HCT116 (cell line): ENCODE measurements around the gene ZSCAN5C. TPM values are rescaled to one million over a fixed set of nuclear protein-coding genes. Genes with fewer than 3 reads are reported as not detected.
"Not testable (repeated sequence)": the region's sequence is repeated elsewhere in the genome, so short reads cannot be mapped to it uniquely, and the experiment has no call there.

ENCODE experiments used
- ATAC-seq: fragments of 200-7000 bp; cut with Tn5 transposase; 2 replicates; pipeline ENCODE4 v1.9.1; 2020; ENCODE audit warnings: mild to moderate bottlenecking, moderate library complexity
- BruUV-seq: library from RNA; stranded (reverse); fragments of 400-500 nt; replicated peaks from 2 replicates; lab custom pipeline; 2021; lab: Mats Ljungman, UMichigan
- CTCF ChIA-PET: fragments of 300-600 bp; sonication (Branson Sonifier 250); formaldehyde crosslinking; loops from one replicate; lab custom pipeline; 2021; ENCODE audit warnings: antibody characterized with exemption; lab: Charles Lee
- POLR2A ChIA-PET: fragments of 300-600, 350-600 bp; sonication (Branson Sonifier 250); formaldehyde crosslinking; loops from one replicate; lab custom pipeline; 2021; ENCODE audit warnings: antibody characterized with exemption; lab: Charles Lee
- RAD21 ChIA-PET, 2 experiments: fragments of 300-600 bp; sonication (Branson Sonifier 250); formaldehyde crosslinking; loops; one replicate each; lab custom pipeline; 2023; ENCODE audit warnings: low total read pairs in 2 of 2; ENCODE audit not compliant: uncharacterized antibody in 2 of 2, unreplicated experiment in 2 of 2, low non-redundant PET in 1 of 2; lab: Charles Lee
- DNase-seq: peaks from one replicate; pipeline ENCODE4 v3.0.0-alpha.2; 2010; ENCODE audit warnings: low read depth, low spot score
- H2AFZ ChIP-seq: fragments of 200-600 bp; shearing (Covaris generic), sonication (generic); 2 replicates; pipeline ENCODE4 v1.6.1; 2017; ENCODE audit warnings: low read depth, mixed run types, mixed read lengths, antibody characterized with exemption, low read length; ENCODE audit not compliant: poor library complexity, severe bottlenecking
- H3K27ac ChIP-seq: 2 replicates; pipeline ENCODE4 v1.5.1; 2012; ENCODE audit warnings: low read depth, low read length
- H3K27me3 ChIP-seq: fragments of 200-600 bp; sonication (generic); 2 replicates; pipeline ENCODE4 v1.6.1; 2016; ENCODE audit warnings: mixed run types, low read length, mixed read lengths; ENCODE audit not compliant: insufficient read depth
- H3K36me3 ChIP-seq, 2 experiments: fragments of 200-500 bp in 1 of 2; fragments of 200-600 bp in 1 of 2; sonication (Bioruptor generic) in 1 of 2; sonication (generic) in 1 of 2; 2 replicates each; pipeline versions ENCODE4 v1.5.1 to v1.6.1; 2014 to 2016; ENCODE audit warnings: low read length in 2 of 2, inconsistent platforms in 1 of 2, mixed read lengths in 1 of 2, mixed run types in 1 of 2; ENCODE audit not compliant: insufficient read depth in 2 of 2, control insufficient read depth in 1 of 2
- H3K4me1 ChIP-seq, 2 experiments: fragments of 200-600 bp in 1 of 2; sonication (generic) in 1 of 2; 2 replicates each; pipeline versions ENCODE4 v1.5.1 to v1.6.1; 2012 to 2017; ENCODE audit warnings: low read length in 2 of 2, inconsistent platforms in 1 of 2, mild to moderate bottlenecking in 1 of 2, mixed read lengths in 1 of 2, mixed run types in 1 of 2, moderate library complexity in 1 of 2; ENCODE audit not compliant: insufficient read depth in 2 of 2, control insufficient read depth in 1 of 2
- H3K4me2 ChIP-seq: fragments of 200-600 bp; sonication (generic); 2 replicates; pipeline ENCODE4 v1.6.1; 2017; ENCODE audit warnings: mixed run types, low read length, mixed read lengths
- H3K4me3 ChIP-seq, 2 experiments: fragments of 200-600 bp in 1 of 2; sonication (generic) in 1 of 2; replicated peaks in 1 of 2; 2 replicates each; pipeline ENCODE4 v1.5.1; 2011 to 2016; ENCODE audit warnings: low read length in 2 of 2, control low read depth in 1 of 2, low read depth in 1 of 2, mild to moderate bottlenecking in 1 of 2, mixed read lengths in 1 of 2, mixed run types in 1 of 2
- H3K79me2 ChIP-seq: fragments of 200-600 bp; sonication (generic); 2 replicates; pipeline ENCODE4 v1.6.1; 2017; ENCODE audit warnings: mild to moderate bottlenecking, mixed run types, low read length, moderate library complexity, mixed read lengths; ENCODE audit not compliant: insufficient read depth
- H3K9ac ChIP-seq: fragments of 200-600 bp; sonication (generic); 2 replicates; pipeline ENCODE4 v1.6.1; 2016; ENCODE audit warnings: low read length, mixed read lengths
- H3K9me2 ChIP-seq: fragments of 200-600 bp; sonication (generic), shearing (Covaris generic); 2 replicates; pipeline ENCODE4 v1.6.1; 2017; ENCODE audit warnings: mixed run types, mild to moderate bottlenecking, moderate library complexity; ENCODE audit not compliant: insufficient read depth
- H3K9me3 ChIP-seq, 2 experiments: fragments of 200-500 bp in 1 of 2; fragments of 200-600 bp in 1 of 2; sonication (Bioruptor generic) in 1 of 2; sonication (generic) in 1 of 2; 2 replicates each; pipeline ENCODE4 v1.6.1; 2014 to 2017; ENCODE audit warnings: low read length in 2 of 2, mixed read lengths in 2 of 2, inconsistent platforms in 1 of 2, low read depth in 1 of 2, mild to moderate bottlenecking in 1 of 2, mixed run types in 1 of 2, moderate library complexity in 1 of 2; ENCODE audit not compliant: control insufficient read depth in 1 of 2, insufficient read depth in 1 of 2
- H4K20me1 ChIP-seq: fragments of 200-600 bp; sonication (generic), shearing (Covaris generic); 2 replicates; pipeline ENCODE4 v1.6.1; 2017; ENCODE audit warnings: mixed run types, mild to moderate bottlenecking, moderate library complexity; ENCODE audit not compliant: insufficient read depth
- CTCF ChIP-seq, 3 experiments: fragments of 200-600 bp in 1 of 3; sonication (generic) in 1 of 3; IDR thresholded peaks in 2 of 3; conservative IDR thresholded peaks in 1 of 3; 2 replicates each; pipeline ENCODE4 v1.5.1; 2012 to 2017; ENCODE audit warnings: low read depth in 2 of 3, low read length in 2 of 3, antibody characterized with exemption in 1 of 3, borderline replicate concordance in 1 of 3, control low read depth in 1 of 3, mild to moderate bottlenecking in 1 of 3, mixed read lengths in 1 of 3, mixed run types in 1 of 3, moderate library complexity in 1 of 3; ENCODE audit not compliant: insufficient read depth in 1 of 3
- intact Hi-C: fragments of 100-400 bp; cut with micrococcal nuclease; formaldehyde crosslinking; loops from 2 replicates; pipeline ENCODE4 v1.10.0; 2022
- total RNA-seq: library from RNA; stranded (reverse); gene quantifications from one replicate; pipeline ENCODE4 v1.2.1, GENCODE V29; 2021; ENCODE audit not compliant: unreplicated experiment

ZSCAN5C gene
- total RNA-seq, 1 experiment from 2014 or later: not detected

DNA sequence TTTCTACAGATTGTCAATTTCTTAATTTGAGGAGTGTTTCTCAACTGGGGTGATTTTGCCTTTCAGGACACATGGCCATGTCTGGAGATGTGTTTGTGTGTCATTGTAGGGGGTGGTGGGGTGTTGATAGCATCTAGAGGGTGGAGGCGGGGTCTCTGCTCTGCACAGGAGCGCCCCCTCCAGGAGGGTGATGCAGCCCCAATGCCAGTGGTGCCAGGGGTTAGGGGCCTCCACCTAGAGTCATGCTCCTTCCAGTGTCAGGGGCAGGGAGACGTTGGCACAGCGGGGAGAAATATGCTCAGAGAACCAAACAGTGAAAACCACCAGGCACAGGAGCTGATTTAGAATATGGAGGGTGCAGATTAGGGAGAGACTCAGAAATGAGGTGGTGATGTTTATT, 43.7 kb downstream of the ZSCAN5C start:
- H3K9me3 ChIP-seq, H2AFZ ChIP-seq, RAD21 ChIA-PET, H3K79me2 ChIP-seq, DNase-seq, H3K4me3 ChIP-seq, H3K27ac ChIP-seq, H3K9me2 ChIP-seq, H4K20me1 ChIP-seq, H3K27me3 ChIP-seq, intact Hi-C loops, ATAC-seq, H3K4me2 ChIP-seq, H3K4me1 ChIP-seq, POLR2A ChIA-PET, BruUV-seq, CTCF ChIA-PET, H3K36me3 ChIP-seq, H3K9ac ChIP-seq: not testable (repeated sequence)
- TF ChIP-seq CTCF (IDR thresholded peaks at IDR 0.05 in 2 of 3, conservative IDR thresholded peaks at IDR 0.05 in 1 of 3; ENCODE audit: borderline replicate concordance in 1 of 3, insufficient read depth in 1 of 3, low read depth in 2 of 3, low read length in 2 of 3): peak in 2 of 3 experiments; percentile 8 to 22; a peak in 2 of 6 replicates

DNA sequence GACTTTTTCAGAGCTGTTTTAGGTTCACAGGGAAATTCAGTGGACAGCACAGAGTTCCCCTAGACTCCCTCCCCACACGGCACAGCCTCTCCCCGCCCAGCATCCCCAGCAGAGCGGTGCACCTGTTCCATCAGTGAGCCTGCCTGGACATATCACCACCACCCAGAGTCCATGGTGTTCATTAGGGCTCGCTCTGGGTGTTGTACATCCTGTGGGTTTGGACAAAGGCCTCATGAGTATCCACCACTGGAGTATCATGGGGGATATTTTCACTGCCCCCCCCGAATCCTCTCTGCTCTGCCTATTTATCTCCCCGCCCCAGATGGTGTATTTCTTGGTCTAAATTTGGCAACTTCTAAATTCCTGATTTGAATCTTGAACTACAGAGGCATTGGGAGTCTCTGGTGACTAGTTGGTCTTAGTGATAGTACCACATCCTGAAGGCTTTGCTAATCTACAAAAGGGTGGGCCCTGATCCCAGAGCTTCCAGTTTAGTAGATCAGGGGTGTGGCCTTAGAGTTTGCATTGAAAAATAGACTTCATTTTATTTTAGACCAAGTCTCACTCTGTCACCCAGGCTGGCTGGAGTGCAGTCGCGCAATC, 46.8 kb downstream of the ZSCAN5C start:
- BruUV-seq, H3K36me3 ChIP-seq, H3K9ac ChIP-seq, RAD21 ChIA-PET, H3K9me3 ChIP-seq, H3K27me3 ChIP-seq, POLR2A ChIA-PET, H3K4me1 ChIP-seq, H3K4me3 ChIP-seq, DNase-seq, H3K27ac ChIP-seq, H3K4me2 ChIP-seq, H3K79me2 ChIP-seq, H2AFZ ChIP-seq, H3K9me2 ChIP-seq, H4K20me1 ChIP-seq, intact Hi-C loops, ATAC-seq: not testable (repeated sequence)
- CTCF ChIA-PET: interaction anchor here (1.0 to 1.3 kb wide), 2 partner anchors 12 to 172 kb away, joined by 3 read pairs; no protein-coding TSS in a partner anchor
